Measurements from ENCODE around the gene CHAC1. TPM values are rescaled to one million over a fixed set of nuclear protein-coding genes. Genes with fewer than 3 reads are reported as not detected.

The CHAC1 gene
- total RNA-seq, 4 donors from 2014 or later, result 0.60 to 6.7 (median 2.5) TPM

DNA sequence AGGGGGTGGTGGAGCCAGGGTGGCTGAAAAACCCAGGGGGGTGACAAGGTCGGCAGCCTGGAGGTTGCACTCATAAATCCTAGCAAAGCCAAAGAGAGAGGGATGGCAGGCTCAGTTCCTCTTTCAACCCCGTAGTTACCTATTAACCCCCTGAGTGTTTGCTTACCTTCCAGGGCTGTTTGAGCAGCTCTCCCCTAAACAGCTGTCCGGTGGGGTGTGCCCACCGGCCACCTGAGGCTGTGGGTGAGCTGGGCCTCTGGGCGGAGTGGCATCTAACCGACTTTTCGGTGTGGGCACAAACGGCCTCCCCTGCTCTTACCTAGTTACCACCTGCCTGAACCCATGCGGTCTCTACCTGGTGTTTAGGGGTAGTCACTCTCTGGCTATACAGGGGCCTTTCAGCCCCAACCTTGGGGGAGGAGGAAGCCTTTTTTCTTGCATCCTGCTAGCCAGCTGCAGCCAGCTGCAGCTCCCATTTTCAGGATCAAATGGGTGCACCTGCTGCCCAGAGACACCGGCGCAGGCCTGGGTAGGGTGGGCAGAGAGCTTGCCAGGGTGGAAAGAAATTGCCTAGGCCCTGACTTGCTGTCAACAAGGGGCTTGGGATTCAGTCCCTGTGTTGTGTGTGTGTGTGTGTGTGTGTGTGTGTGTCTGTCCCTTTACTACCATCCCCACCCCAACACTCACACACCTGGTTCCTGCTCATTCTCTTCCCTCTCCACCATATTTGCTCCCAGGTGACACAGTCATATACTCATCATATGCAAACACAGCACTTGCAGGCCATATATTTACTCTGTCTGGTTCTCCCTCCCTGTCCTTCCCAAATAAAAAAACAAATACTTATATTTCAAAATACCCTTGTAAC is 20.4 kb upstream of the CHAC1 start:
- Histone ChIP-seq H3K36me3 (no peaks in the 10 kb centered on the region), H3K27me3 (peaks cover 40% of the 10 kb centered on the region), H3K4me3 (peak overlapping the region in 3 of 4 donors; percentile 36 to 66 (median 59)), H3K4me1 (peaks cover 29 to 59% (median 51%) of the 10 kb centered on the region in 4 donors), H3K27ac (peak overlapping the region; percentile 78 to 87 (median 84)), H3K9me3 (no peaks in the 10 kb centered on the region)
- intact Hi-C loops (cut with DNase I; ENCODE audit: low total_unique reads) (no loop called here), in situ Hi-C loops (cut with MboI; ENCODE audit: low pct_ligation_motif_present in 1 of 4, low pct_unique_long_range_greater_than_20kb in 1 of 4, low sequenced_read_pairs in 3 of 4) (no loop called here)
- peak; percentile 68 for DNase-seq
- TF ChIP-seq EP300 (IDR thresholded peaks at IDR 0.05; ENCODE audit: low read depth) (no peak), POLR2A (IDR thresholded peaks at IDR 0.05) (peak; percentile 6), POLR2AphosphoS5 (IDR thresholded peaks at IDR 0.05) (peak; percentile 17 to 56 (median 42))
- 46% methylated on average over 11 of the region's 11 CpGs; no CpG with 5 or more reads in 1 of the 2 donors for WGBS, 2 donors (ENCODE audit: low coverage in 1 of 2)

- WGBS, 2 donors (ENCODE audit: low coverage in 1 of 2), result 32 to 45% methylated on average over 3 of the region's 3 CpGs
- H3K36me3 ChIP-seq, result no peaks in the 10 kb centered on the region
- TF ChIP-seq EP300 (IDR thresholded peaks at IDR 0.05; ENCODE audit: low read depth) (no peak), CTCF (IDR thresholded peaks at IDR 0.05) (no peak), POLR2AphosphoS5 (IDR thresholded peaks at IDR 0.05) (peak in 1 of 3 donors; percentile 39), POLR2A (IDR thresholded peaks at IDR 0.05) (peak; percentile 4)
- H3K9me3 ChIP-seq, result no peaks in the 10 kb centered on the region
- no peak overlapping the region for H3K4me3 ChIP-seq
- peak overlapping the region; percentile 78 to 87 (median 84) for H3K27ac ChIP-seq
- in situ Hi-C loops (cut with MboI; ENCODE audit: low pct_ligation_motif_present in 1 of 4, low pct_unique_long_range_greater_than_20kb in 1 of 4, low sequenced_read_pairs in 3 of 4), result no loop called here
- intact Hi-C loops (cut with DNase I; ENCODE audit: low total_unique reads), result no loop called here
- DNase-seq, result peak; percentile 38
- H3K27me3 ChIP-seq, result peaks cover 33% of the 10 kb centered on the region
- H3K4me1 ChIP-seq, result peaks cover 23 to 55% (median 45%) of the 10 kb centered on the region in 4 donors
Observed at GRCh38 chr15:40933517-40933902, 19.8 kb upstream of the CHAC1 start.

DNA sequence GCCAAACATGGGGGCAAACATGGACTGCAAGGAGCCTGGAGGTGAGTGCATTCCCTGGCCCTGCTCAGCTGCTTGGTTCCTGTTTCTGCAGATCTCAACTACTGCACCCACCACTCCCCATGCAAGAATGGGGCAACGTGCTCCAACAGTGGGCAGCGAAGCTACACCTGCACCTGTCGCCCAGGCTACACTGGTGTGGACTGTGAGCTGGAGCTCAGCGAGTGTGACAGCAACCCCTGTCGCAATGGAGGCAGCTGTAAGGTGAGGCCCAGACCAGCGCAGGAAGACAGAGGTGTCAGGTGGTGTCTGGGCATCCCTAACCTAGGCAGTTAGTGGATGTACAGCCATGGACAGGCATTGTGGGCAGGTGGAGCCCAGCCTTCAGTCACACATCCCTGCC is 18.8 kb upstream of the CHAC1 start:
- H3K27ac ChIP-seq, result peak overlapping the region in 3 of 4 donors; percentile 82 to 87 (median 85)
- H3K36me3 ChIP-seq, result no peaks in the 10 kb centered on the region
- H3K4me1 ChIP-seq, result peaks cover 17 to 46% (median 35%) of the 10 kb centered on the region in 4 donors
- DNase-seq, result no peak
- no peaks in the 10 kb centered on the region for H3K9me3 ChIP-seq
- H3K4me3 ChIP-seq, result no peak overlapping the region
- 83% methylated on average over 6 of the region's 6 CpGs; no CpG with 5 or more reads in 1 of the 2 donors for WGBS, 2 donors (ENCODE audit: low coverage in 1 of 2)
- in situ Hi-C loops (cut with MboI; ENCODE audit: low pct_ligation_motif_present in 1 of 4, low pct_unique_long_range_greater_than_20kb in 1 of 4, low sequenced_read_pairs in 3 of 4), result no loop called here
- TF ChIP-seq EP300 (IDR thresholded peaks at IDR 0.05; ENCODE audit: low read depth) (no peak), POLR2A (IDR thresholded peaks at IDR 0.05) (no peak), POLR2AphosphoS5 (IDR thresholded peaks at IDR 0.05) (no peak), CTCF (IDR thresholded peaks at IDR 0.05) (no peak)
- H3K27me3 ChIP-seq, result peaks cover 24% of the 10 kb centered on the region
- intact Hi-C loops (cut with DNase I; ENCODE audit: low total_unique reads), result no loop called here

- 94% methylated on average over 31 of the region's 31 CpGs; no CpG with 5 or more reads in 1 of the 2 donors for WGBS, 2 donors (ENCODE audit: low coverage in 1 of 2)
- no peaks in the 10 kb centered on the region for H3K9me3 ChIP-seq
- H3K27ac ChIP-seq, result no peak overlapping the region
- DNase-seq, result no peak
- no peak overlapping the region for H3K4me3 ChIP-seq
- peaks cover 10 to 43% (median 25%) of the 10 kb centered on the region in 4 donors for H3K4me1 ChIP-seq
- in situ Hi-C loops (cut with MboI; ENCODE audit: low pct_ligation_motif_present in 1 of 4, low pct_unique_long_range_greater_than_20kb in 1 of 4, low sequenced_read_pairs in 3 of 4) (no loop called here), intact Hi-C loops (cut with DNase I; ENCODE audit: low total_unique reads) (no loop called here)
- H3K27me3 ChIP-seq, result peaks cover 6% of the 10 kb centered on the region
- no peaks in the 10 kb centered on the region for H3K36me3 ChIP-seq
- TF ChIP-seq CTCF (IDR thresholded peaks at IDR 0.05) (no peak), POLR2A (IDR thresholded peaks at IDR 0.05) (no peak), POLR2AphosphoS5 (IDR thresholded peaks at IDR 0.05) (no peak)
Observed at GRCh38 chr15:40936234-40936708, 17.0 kb upstream of the CHAC1 start.

Data from transverse colon (tissue), 4 donors.